HepG2 (cell line): Measurements from ENCODE around the gene TMEM200B. TPM values are rescaled to one million over a fixed set of nuclear protein-coding genes. Genes with fewer than 3 reads are reported as not detected.
A peak's percentile ranks its signal among the peaks of the same experiment; 100 is the strongest.

Experiments
- ATAC-seq: fragments of 200-7000 bp; cut with Tn5 transposase; 3 replicates; pipeline ENCODE4 v1.9.1; 2020; ENCODE audit warnings: mild to moderate bottlenecking, moderate library complexity
- BruUV-seq: library from RNA; stranded (reverse); fragments of 400-500 nt; replicated peaks from 2 replicates; lab custom pipeline; 2021; lab: Mats Ljungman, UMichigan
- CTCF ChIA-PET: fragments of 300-600 bp; formaldehyde crosslinking; extraction: SDS; loops from one replicate; lab custom pipeline; 2021; ENCODE audit warnings: low total read pairs, inconsistent platforms, low intra/inter-chr PET ratio; lab: Yijun Ruan, JAX
- POLR2A ChIA-PET: fragments of 350-600 bp; sonication (Branson Sonifier 250); formaldehyde crosslinking; loops from one replicate; lab custom pipeline; 2020; ENCODE audit warnings: antibody characterized with exemption, inconsistent platforms; lab: Yijun Ruan, JAX
- DNase-seq: peaks from one replicate; pipeline ENCODE4 v3.0.0-alpha.2; 2015; ENCODE audit warnings: low spot score
- FAIRE-seq: peaks from 3 replicates; lab custom pipeline; 2011; peaks lifted over from hg19 to GRCh38; lab: Jason Lieb, UNC
- H2AFZ ChIP-seq: one replicate; pipeline ENCODE4 v1.6.1; 2011; ENCODE audit warnings: low read length, inconsistent platforms
- H3K27ac ChIP-seq: fragments of 300-600 bp; 3 replicates; pipeline ENCODE4 v1.8.0; 2011; ENCODE audit warnings: mixed run types, mild to moderate bottlenecking, mixed read lengths, low read length, inconsistent platforms; ENCODE audit not compliant: insufficient read depth; ENCODE audit errors: extremely low read length
- H3K27me3 ChIP-seq, 2 experiments: fragments of 200-600 bp in 1 of 2; 2 replicates in 1 of 2; 3 replicates in 1 of 2; pipeline versions ENCODE4 v1.6.0 to v1.8.0; 2011; ENCODE audit warnings: low read length in 2 of 2, mild to moderate bottlenecking in 2 of 2, moderate library complexity in 2 of 2, inconsistent platforms in 1 of 2; ENCODE audit not compliant: insufficient read depth in 2 of 2, control insufficient read depth in 1 of 2
- H3K36me3 ChIP-seq, 2 experiments: fragments of 200-600 bp in 1 of 2; replicated peaks in 1 of 2; 2 replicates in 1 of 2; 3 replicates in 1 of 2; pipeline versions ENCODE4 v1.5.1 to v1.8.0; 2011; ENCODE audit warnings: low read length in 2 of 2, inconsistent platforms in 1 of 2; ENCODE audit not compliant: insufficient read depth in 2 of 2, control insufficient read depth in 1 of 2
- H3K4me1 ChIP-seq: 2 replicates; pipeline ENCODE4 v1.5.1; 2012; ENCODE audit warnings: low read length, inconsistent platforms; ENCODE audit not compliant: insufficient read depth
- H3K4me2 ChIP-seq: 2 replicates; pipeline ENCODE4 v1.6.0; 2011; ENCODE audit warnings: low read depth, low read length, inconsistent platforms
- H3K4me3 ChIP-seq, 3 experiments: fragments of 200-600 bp in 1 of 3; sonication (generic), shearing (Covaris generic) in 1 of 3; replicated peaks in 1 of 3; 2 replicates each; pipeline ENCODE4 v1.5.1; 2011 to 2016; ENCODE audit warnings: low read length in 3 of 3, inconsistent platforms in 2 of 3, low read depth in 2 of 3, mild to moderate bottlenecking in 2 of 3, control low read depth in 1 of 3, mixed read lengths in 1 of 3; ENCODE audit not compliant: insufficient read depth in 1 of 3
- H3K79me2 ChIP-seq: one replicate; pipeline ENCODE4 v1.6.1; 2011; ENCODE audit warnings: low read length, inconsistent platforms; ENCODE audit not compliant: insufficient read depth
- H3K9ac ChIP-seq: 2 replicates; pipeline ENCODE4 v1.6.0; 2011; ENCODE audit warnings: mild to moderate bottlenecking, low read depth, low read length, inconsistent platforms; ENCODE audit not compliant: insufficient read depth
- H3K9me3 ChIP-seq: 2 replicates; pipeline ENCODE4 v1.5.1; 2012; ENCODE audit warnings: mild to moderate bottlenecking, low read length
- H4K20me1 ChIP-seq: 2 replicates; pipeline ENCODE4 v1.6.0; 2011; ENCODE audit warnings: inconsistent platforms, mild to moderate bottlenecking, low read length, moderate library complexity; ENCODE audit not compliant: insufficient read depth
- AGO2 ChIP-seq: fragments of 200-400 bp; formaldehyde crosslinking; optimal IDR thresholded peaks from 2 replicates; pipeline ENCODE3; 2017; ENCODE audit warnings: mild to moderate bottlenecking, low read depth, low read length, moderate library complexity
- ZNF768 ChIP-seq: sonication (generic); formaldehyde crosslinking; IDR thresholded peaks from 2 replicates; pipeline ENCODE4 v1.4.0; 2020; ENCODE audit warnings: missing genetic modification reagents
- WGBS: methylation state at CpG from one replicate; pipeline ENCODE4 v1.1.6; 2017; ENCODE audit warnings: low lambda C conversion rate; 5-methylcytosine and 5-hydroxymethylcytosine counted together
- in situ Hi-C: cut with HindIII; loops from 2 replicates; pipeline ENCODE4 v1.10.0; 2017; ENCODE audit warnings: low pct_unique_long_range_greater_than_20kb; ENCODE audit not compliant: extremely low pct_ligation_motif_present
- intact Hi-C: fragments of 100-400 bp; cut with micrococcal nuclease; formaldehyde crosslinking; loops from one replicate; pipeline ENCODE4 v1.10.0; 2022; ENCODE audit not compliant: unreplicated experiment
- polyA plus RNA-seq, 8 experiments: library from polyadenylated mRNA; depleted of rRNA in 3 of 8; stranded (reverse) in 7 of 8; unstranded in 1 of 8; fragments of >200 nt; fragmentation: Illumina TruSeq in 4 of 8; extraction: Trizol in 4 of 8; gene quantifications; 2 replicates each; pipeline versions ENCODE4 v1.2.1 to v1.2.3, GENCODE V29; 2011 to 2016; ENCODE audit warnings: low read depth in 4 of 8, missing spikeins in 1 of 8, mixed read lengths in 1 of 8; ENCODE audit not compliant: insufficient read depth in 1 of 8
- total RNA-seq, 5 experiments: library from RNA; depleted of rRNA; stranded (reverse); fragments of >200 nt; fragmentation: Illumina TruSeq; extraction: Trizol; gene quantifications; 2 replicates each; pipeline ENCODE4 v1.2.3, GENCODE V29; 2016; ENCODE audit warnings: low read depth in 1 of 5
- TF ChIP-seq, protein P1 (sequence below): sonication (generic); formaldehyde crosslinking; IDR thresholded peaks from 2 replicates; pipeline ENCODE4 v1.5.0; 2020; ENCODE audit warnings: mild to moderate bottlenecking, missing genetic modification reagents
- TF ChIP-seq, protein P2 (sequence below): sonication (generic); formaldehyde crosslinking; IDR thresholded peaks from 2 replicates; pipeline ENCODE4 v1.9.0; 2022; ENCODE audit warnings: missing genetic modification reagents, mild to moderate bottlenecking, borderline replicate concordance

The TMEM200B gene
- total and polyA plus RNA-seq, 2 of the 13 experiments (the other 11 are each of a cell fraction or from before 2014, with no cell fraction given), result 1.1 to 1.4 TPM

DNA sequence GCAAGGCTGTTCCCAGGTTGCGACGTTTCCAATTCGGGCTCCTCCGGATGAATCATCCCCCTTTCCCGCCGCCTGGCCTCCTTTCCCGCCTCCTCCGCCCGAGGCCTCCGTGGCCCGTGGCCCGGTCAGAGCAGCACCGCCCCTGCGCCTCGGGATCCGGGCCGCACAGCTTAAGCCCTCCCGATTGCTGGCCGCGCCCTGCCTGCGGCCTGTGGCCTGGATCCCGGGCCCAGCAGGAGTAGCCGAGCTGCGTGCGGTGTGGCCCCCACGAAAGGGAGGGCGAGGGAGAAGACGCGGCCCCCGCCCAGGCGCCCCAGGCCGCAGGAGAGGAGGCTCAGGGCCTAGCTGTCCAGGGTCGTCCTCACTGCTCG lies 1.0 kb downstream of the TMEM200B start:
- POLR2A ChIA-PET, result interaction anchor here (1.5 kb wide), 1 partner anchor 34 kb away, joined by 3 read pairs; no protein-coding TSS in a partner anchor
- Histone ChIP-seq H3K4me1 (peaks cover 16% of the 10 kb centered on the region), H3K27ac (no peak overlapping the region), H3K27me3 (peaks cover 0 to 9% of the 10 kb centered on the region in 2 experiments; a peak in 1 of 5 replicates)
- WGBS, result 91% methylated on average over 28 of the region's 34 CpGs
- TF ChIP-seq AGO2 (peak; percentile 8), ZNF768 (CRISPR knock-in tag) (0 out of 2 replicates have a peak, but pooled peaks have one; percentile 6)
- TF ChIP-seq, protein P1, sequence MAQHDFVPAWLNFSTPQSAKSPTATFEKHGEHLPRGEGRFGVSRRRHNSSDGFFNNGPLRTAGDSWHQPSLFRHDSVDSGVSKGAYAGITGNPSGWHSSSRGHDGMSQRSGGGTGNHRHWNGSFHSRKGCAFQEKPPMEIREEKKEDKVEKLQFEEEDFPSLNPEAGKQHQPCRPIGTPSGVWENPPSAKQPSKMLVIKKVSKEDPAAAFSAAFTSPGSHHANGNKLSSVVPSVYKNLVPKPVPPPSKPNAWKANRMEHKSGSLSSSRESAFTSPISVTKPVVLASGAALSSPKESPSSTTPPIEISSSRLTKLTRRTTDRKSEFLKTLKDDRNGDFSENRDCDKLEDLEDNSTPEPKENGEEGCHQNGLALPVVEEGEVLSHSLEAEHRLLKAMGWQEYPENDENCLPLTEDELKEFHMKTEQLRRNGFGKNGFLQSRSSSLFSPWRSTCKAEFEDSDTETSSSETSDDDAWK (CRISPR knock-in tag), result no peak
- TF ChIP-seq, protein P2, sequence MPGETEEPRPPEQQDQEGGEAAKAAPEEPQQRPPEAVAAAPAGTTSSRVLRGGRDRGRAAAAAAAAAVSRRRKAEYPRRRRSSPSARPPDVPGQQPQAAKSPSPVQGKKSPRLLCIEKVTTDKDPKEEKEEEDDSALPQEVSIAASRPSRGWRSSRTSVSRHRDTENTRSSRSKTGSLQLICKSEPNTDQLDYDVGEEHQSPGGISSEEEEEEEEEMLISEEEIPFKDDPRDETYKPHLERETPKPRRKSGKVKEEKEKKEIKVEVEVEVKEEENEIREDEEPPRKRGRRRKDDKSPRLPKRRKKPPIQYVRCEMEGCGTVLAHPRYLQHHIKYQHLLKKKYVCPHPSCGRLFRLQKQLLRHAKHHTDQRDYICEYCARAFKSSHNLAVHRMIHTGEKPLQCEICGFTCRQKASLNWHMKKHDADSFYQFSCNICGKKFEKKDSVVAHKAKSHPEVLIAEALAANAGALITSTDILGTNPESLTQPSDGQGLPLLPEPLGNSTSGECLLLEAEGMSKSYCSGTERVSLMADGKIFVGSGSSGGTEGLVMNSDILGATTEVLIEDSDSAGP, result peak; percentile 8; the same call in 1 of the 2 replicates
- TF ChIP-seq, all 625 proteins: peak for 3
- no peak overlapping the region; a peak in 1 of 6 replicates for H3K4me3 ChIP-seq
- H3K9me3 ChIP-seq, result no peaks in the 10 kb centered on the region
- ATAC-seq (no peak), FAIRE-seq (no peak), DNase-seq (no peak)
- peak overlapping the region; percentile 96; the same call in 1 of the 2 replicates for H3K4me2 ChIP-seq
- no peaks in the 10 kb centered on the region for H4K20me1 ChIP-seq
- in situ Hi-C loops, result loop anchor here (10.0 kb wide), 1 partner anchor 238 kb away; no protein-coding TSS in a partner anchor
- CTCF ChIA-PET, result no interaction called here
- peaks cover under 1 to 1% of the 10 kb centered on the region in 2 experiments; a peak in 2 of 5 replicates for H3K36me3 ChIP-seq
- BruUV-seq, result no TSS peak
- no peak overlapping the region for H2AFZ ChIP-seq
- H3K79me2 ChIP-seq, result no peaks in the 10 kb centered on the region
- no peak overlapping the region for H3K9ac ChIP-seq
- intact Hi-C loops, result loop anchor here (10.0 kb wide), 1 partner anchor 238 kb away; no protein-coding TSS in a partner anchor
